Natural killer cell (primary cell): ENCODE results near the gene TACC2. TPM values are rescaled to one million over a fixed set of nuclear protein-coding genes. Genes with fewer than 3 reads are reported as not detected.

Experiments used
- ATAC-seq, 3 donors: fragments of 150-1000 bp in 2 of 3; fragments of 200-7000 bp in 1 of 3; cut with Tn5 transposase; 1 replicate in 1 of 3; 2 replicates in 2 of 3; pipeline ENCODE4 v1.10.0; 2021; ENCODE audit warnings: mild to moderate bottlenecking in 2 of 3, moderate library complexity in 2 of 3
- DNase-seq, 2 donors: peaks; one replicate each; pipeline versions ENCODE4 v3.0.0 to v3.0.0-alpha.2; 2013 to 2021; ENCODE audit warnings: mixed read lengths in 1 of 2
- H3K27ac ChIP-seq: one replicate; pipeline ENCODE4 v1.5.1; 2013; ENCODE audit warnings: mild to moderate bottlenecking, low read length
- H3K27me3 ChIP-seq: one replicate; pipeline ENCODE4 v1.6.1; 2013; ENCODE audit warnings: low read length; ENCODE audit not compliant: control insufficient read depth, insufficient read depth
- H3K36me3 ChIP-seq: one replicate; pipeline ENCODE4 v1.6.1; 2013; ENCODE audit warnings: low read length; ENCODE audit not compliant: control insufficient read depth, insufficient read depth
- H3K4me1 ChIP-seq: one replicate; pipeline ENCODE4 v1.6.1; 2013; ENCODE audit warnings: low read length; ENCODE audit not compliant: control insufficient read depth, insufficient read depth
- H3K4me3 ChIP-seq: one replicate; pipeline ENCODE4 v1.5.1; 2013; ENCODE audit warnings: low read length
- H3K9me3 ChIP-seq: one replicate; pipeline ENCODE4 v1.6.1; 2013; ENCODE audit warnings: low read length; ENCODE audit not compliant: control insufficient read depth, insufficient read depth
- H3K27ac Mint-ChIP-seq, 2 donors: one replicate each; pipeline ENCODE4 v1.8.0; 2022; ENCODE audit warnings: mild to moderate bottlenecking in 2 of 2, mixed read lengths in 2 of 2, moderate library complexity in 1 of 2
- H3K27me3 Mint-ChIP-seq, 2 donors: one replicate each; pipeline ENCODE4 v1.8.0; 2022; ENCODE audit warnings: low read depth in 2 of 2, mixed read lengths in 2 of 2
- H3K36me3 Mint-ChIP-seq: one replicate; pipeline ENCODE4 v1.8.0; 2022; ENCODE audit warnings: mixed read lengths
- H3K4me1 Mint-ChIP-seq, 2 donors: one replicate each; pipeline ENCODE4 v1.8.0; 2022; ENCODE audit warnings: mixed read lengths in 2 of 2
- H3K4me3 Mint-ChIP-seq: one replicate; pipeline ENCODE4 v1.8.0; 2022; ENCODE audit warnings: mild to moderate bottlenecking, moderate library complexity, mixed read lengths
- H3K9me3 Mint-ChIP-seq, 2 donors: one replicate each; pipeline ENCODE4 v1.8.0; 2022; ENCODE audit warnings: mixed read lengths in 2 of 2
- CTCF ChIP-seq: fragments of 200-600 bp; IDR thresholded peaks from one replicate; pipeline ENCODE4 v1.8.0; 2022; ENCODE audit warnings: antibody characterized with exemption
- WGBS: methylation state at CpG from one replicate; pipeline ENCODE4 v1.1.7; 2013; ENCODE audit warnings: missing lambda C conversion rate; ENCODE audit not compliant: insufficient coverage; 5-methylcytosine and 5-hydroxymethylcytosine counted together
- intact Hi-C: fragments of 100-400 bp; cut with micrococcal nuclease; formaldehyde crosslinking; loops from one replicate; pipeline ENCODE4 v1.14.2; 2022
- total RNA-seq, 4 donors: library from RNA; stranded (reverse); fragments of 120-200 nt in 1 of 4; gene quantifications; one replicate each; pipeline versions ENCODE4 v1.2.3 to v1.2.4, GENCODE V29; 2013 to 2022

The TACC2 gene
- total RNA-seq, 3 donors from 2014 or later (not counting 1 experiment from before 2014, with no cell fraction given): not detected

- H3K4me3 ChIP-seq: no peak overlapping the region
- no peaks in the 10 kb centered on the region for H3K27me3 ChIP-seq
- H3K27ac ChIP-seq: no peak overlapping the region
- intact Hi-C loops: no loop called here
- no peak for DNase-seq
- Mint-ChIP-seq H3K27me3 (peaks cover 16 to 17% of the 10 kb centered on the region in 2 donors), H3K9me3 (no peaks in the 10 kb centered on the region), H3K36me3 (no peaks in the 10 kb centered on the region), H3K27ac (no peak overlapping the region), H3K4me1 (no peaks in the 10 kb centered on the region), H3K4me3 (no peak overlapping the region)
- no peak for TF ChIP-seq CTCF
- H3K4me1 ChIP-seq: no peaks in the 10 kb centered on the region
- no CpG with 5 or more reads among the region's 1 CpG for WGBS
- ATAC-seq: no peak
- no peaks in the 10 kb centered on the region for H3K36me3 ChIP-seq
- H3K9me3 ChIP-seq: no peaks in the 10 kb centered on the region
Measured at GRCh38 chr10:122042836-122043235, 53.9 kb downstream of the TACC2 start.

- no peaks in the 10 kb centered on the region for H3K27me3 ChIP-seq
- ATAC-seq (no peak), DNase-seq (no peak)
- no peaks in the 10 kb centered on the region for H3K4me1 Mint-ChIP-seq
- H3K4me3 ChIP-seq: no peak overlapping the region
- no peaks in the 10 kb centered on the region for H3K36me3 ChIP-seq
- H3K36me3 Mint-ChIP-seq: no peaks in the 10 kb centered on the region
- no peak for TF ChIP-seq CTCF
- no peak overlapping the region for H3K4me3 Mint-ChIP-seq
- H3K27me3 Mint-ChIP-seq: peaks cover 12 to 16% of the 10 kb centered on the region in 2 donors
- H3K27ac Mint-ChIP-seq: no peak overlapping the region
- no peak overlapping the region for H3K27ac ChIP-seq
- intact Hi-C loops: no loop called here
- WGBS: 77% methylated on average over 13 of the region's 13 CpGs
- H3K9me3 ChIP-seq: no peaks in the 10 kb centered on the region
- H3K4me1 ChIP-seq: no peaks in the 10 kb centered on the region
- H3K9me3 Mint-ChIP-seq: no peaks in the 10 kb centered on the region
Measured at GRCh38 chr10:122044045-122044661, 55.2 kb downstream of the TACC2 start.

- Histone ChIP-seq H3K9me3 (no peaks in the 10 kb centered on the region), H3K27me3 (no peaks in the 10 kb centered on the region), H3K4me3 (no peak overlapping the region), H3K36me3 (no peaks in the 10 kb centered on the region), H3K4me1 (no peaks in the 10 kb centered on the region), H3K27ac (no peak overlapping the region)
- Mint-ChIP-seq H3K4me3 (no peak overlapping the region), H3K27ac (no peak overlapping the region), H3K4me1 (no peaks in the 10 kb centered on the region), H3K9me3 (no peaks in the 10 kb centered on the region), H3K36me3 (no peaks in the 10 kb centered on the region), H3K27me3 (peaks cover 11 to 16% of the 10 kb centered on the region in 2 donors)
- DNase-seq (no peak), ATAC-seq (no peak)
- intact Hi-C loops: no loop called here
- TF ChIP-seq CTCF: no peak
- 44% methylated on average over 9 of the region's 9 CpGs for WGBS
Measured at GRCh38 chr10:122044713-122045112, 55.8 kb downstream of the TACC2 start.

GRCh38 chr10:122045212-122045611 lies 56.2 kb downstream of the TACC2 start:
- WGBS: 86% methylated on average over 5 of the region's 5 CpGs
- Mint-ChIP-seq H3K9me3 (no peaks in the 10 kb centered on the region), H3K27me3 (peaks cover 7 to 16% of the 10 kb centered on the region in 2 donors), H3K36me3 (no peaks in the 10 kb centered on the region), H3K4me3 (no peak overlapping the region), H3K4me1 (no peaks in the 10 kb centered on the region), H3K27ac (no peak overlapping the region)
- intact Hi-C loops: no loop called here
- Histone ChIP-seq H3K27ac (no peak overlapping the region), H3K4me1 (no peaks in the 10 kb centered on the region), H3K4me3 (no peak overlapping the region), H3K27me3 (no peaks in the 10 kb centered on the region), H3K9me3 (no peaks in the 10 kb centered on the region), H3K36me3 (no peaks in the 10 kb centered on the region)
- TF ChIP-seq CTCF: no peak
- DNase-seq: no peak
- ATAC-seq: no peak
